HG02610 (cell line): ENCODE measurements around the gene PLPP6.
"Not testable (repeated sequence)": the region's sequence is repeated elsewhere in the genome, so short reads cannot be mapped to it uniquely, and the experiment has no call there.

Experiments
- ATAC-seq: cut with Tn5 transposase; IDR thresholded peaks from one replicate; pipeline ENCODE4 v1.9.1; 2021; ENCODE audit warnings: mild to moderate bottlenecking, moderate library complexity; ENCODE audit not compliant: unreplicated experiment

Gene PLPP6

GRCh38 chr9:4662108-4662988 lies at the start of gene PLPP6:
Gene PLPP6, plus strand, starts transcription at chr9:4662294. Its CDS starts 82 bp downstream, at chr9:4662376.
- peak; percentile 93 for ATAC-seq

DNA sequence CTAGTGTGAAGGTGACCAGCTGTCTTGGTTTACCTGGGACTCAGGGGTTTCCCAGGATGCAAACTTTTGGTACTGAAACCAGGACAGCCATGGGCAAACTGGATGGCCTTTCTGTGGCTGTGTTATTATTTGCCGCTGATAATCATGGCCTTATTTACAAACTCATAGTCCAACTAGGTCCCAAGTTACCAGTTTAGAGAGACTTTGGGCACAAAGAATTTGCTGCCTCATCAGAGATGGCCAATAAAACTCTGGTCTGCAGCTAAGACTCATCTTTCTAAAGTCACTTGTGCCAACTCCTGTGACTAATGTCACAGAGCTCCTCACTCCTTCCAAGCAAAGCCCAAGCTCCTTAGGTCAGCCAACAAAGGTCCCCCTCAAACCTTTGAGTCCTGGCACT lies 47.5 kb upstream of the PLPP6 start:
- ATAC-seq = no peak

GRCh38 chr9:4615251-4615650 lies 46.8 kb upstream of the PLPP6 start:
- no peak for ATAC-seq

DNA sequence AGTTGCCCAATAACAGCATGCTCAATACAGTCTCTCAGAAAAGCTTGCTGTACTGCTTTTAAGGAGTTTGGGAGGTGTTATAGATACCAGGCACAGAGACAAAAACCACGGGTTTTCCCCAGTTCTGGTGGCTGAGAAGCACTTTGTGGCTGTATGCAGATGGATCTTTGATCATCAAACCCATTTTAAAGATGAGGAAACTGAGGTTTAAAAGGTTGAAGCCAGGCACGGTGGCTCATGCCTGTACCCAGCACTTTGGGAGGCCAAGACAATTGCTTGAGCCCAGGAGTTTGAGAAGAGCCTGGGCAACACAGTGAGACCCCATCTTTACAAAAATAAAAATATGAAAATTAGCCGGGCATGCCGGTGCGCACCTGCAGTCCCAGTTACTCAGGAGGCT lies 46.3 kb upstream of the PLPP6 start:
- no peak for ATAC-seq

DNA sequence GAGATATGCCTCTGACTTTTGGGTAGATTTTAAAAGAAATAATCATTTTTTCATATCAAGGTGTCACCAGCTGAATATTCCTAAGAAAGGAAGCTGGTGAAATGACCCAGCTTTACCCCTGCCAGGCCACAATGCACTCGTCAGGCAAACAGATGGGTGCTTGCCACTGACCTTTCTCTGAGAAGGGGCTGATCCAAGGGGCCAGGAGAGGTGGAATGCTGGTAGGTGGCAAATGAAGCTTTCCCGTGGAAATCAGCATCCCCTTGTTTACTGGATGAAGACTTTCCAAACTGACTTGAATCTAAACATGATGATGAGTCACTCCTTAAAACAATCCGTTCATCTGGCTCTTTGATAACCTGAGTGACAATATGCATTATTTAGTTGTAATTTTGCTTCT lies 44.3 kb upstream of the PLPP6 start:
- ATAC-seq = no peak

DNA sequence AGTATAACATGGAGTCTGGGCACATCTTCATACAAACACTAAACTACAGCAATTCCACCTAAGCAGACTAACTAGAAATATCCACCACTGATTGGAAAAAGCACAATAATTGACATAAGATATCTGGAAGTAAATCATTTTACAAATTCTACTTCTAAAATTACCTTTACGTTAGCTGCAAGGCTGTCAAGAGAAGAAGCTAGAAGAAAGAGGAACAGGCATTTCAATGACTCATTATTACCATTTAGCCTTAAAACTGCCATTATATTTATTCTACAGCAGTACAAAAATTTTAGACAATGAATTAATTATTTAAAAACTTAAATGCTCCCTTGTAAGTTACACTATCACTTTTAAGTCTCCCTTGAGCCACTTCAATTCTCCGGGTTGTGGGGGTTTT lies 43.4 kb upstream of the PLPP6 start:
- no peak for ATAC-seq

DNA sequence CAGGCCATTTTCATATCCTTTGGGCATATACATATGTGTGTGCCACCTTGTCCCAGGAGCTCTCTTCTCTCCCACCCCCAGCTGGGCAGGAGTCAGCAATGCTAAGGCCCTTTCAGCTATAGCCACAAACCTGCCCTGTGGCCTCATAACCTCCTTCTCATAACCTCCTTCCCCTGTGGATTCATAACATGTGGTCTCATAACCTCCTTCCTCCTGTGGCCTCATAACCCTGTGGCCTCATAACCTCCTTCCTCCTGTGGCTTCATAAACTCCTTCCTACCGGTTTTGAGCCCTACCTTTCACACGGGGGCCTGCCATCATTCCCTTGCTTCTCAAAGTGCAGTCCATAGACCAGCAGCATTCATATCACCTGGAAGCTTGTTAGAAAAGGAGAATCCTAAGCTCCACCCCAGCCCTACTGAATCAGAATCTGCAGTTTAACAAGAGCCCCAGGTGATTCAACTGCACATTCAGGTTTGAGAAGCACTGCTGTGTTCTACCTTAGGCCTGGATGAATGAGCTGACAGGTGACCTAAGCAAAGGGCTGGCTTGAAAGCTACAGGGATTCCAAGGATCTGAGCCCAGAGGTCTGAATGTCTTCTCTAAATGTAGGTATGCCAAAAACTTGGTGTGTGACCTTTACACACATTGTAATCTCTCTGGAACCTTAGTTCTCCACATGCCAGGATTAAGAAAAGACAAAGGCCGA lies 41.9 kb upstream of the PLPP6 start:
- ATAC-seq = no peak

- no peak for ATAC-seq
Observed at GRCh38 chr9:4620881-4621555, 41.1 kb upstream of the PLPP6 start.

- no peak for ATAC-seq
Observed at GRCh38 chr9:4622016-4622415, 40.1 kb upstream of the PLPP6 start.

DNA sequence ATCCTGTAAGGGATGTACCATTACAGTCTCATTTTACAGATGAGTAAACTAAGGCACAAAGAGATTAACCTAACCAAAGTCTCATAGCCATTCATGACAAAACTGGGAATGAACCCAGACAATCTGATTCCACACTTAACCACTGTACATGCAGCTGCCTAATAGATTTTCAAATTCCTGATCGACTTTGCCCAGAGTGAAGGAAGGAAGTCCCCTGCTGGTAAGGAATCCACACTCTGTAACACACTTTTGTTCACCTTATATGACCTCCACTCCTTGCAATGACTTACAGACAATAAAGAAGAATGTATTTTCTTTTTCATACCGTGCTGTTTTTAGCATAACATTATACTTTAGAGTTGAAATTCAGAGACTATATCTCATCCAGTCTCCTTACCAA lies 31.3 kb upstream of the PLPP6 start:
- no peak for ATAC-seq

GRCh38 chr9:4638968-4639367 lies 23.1 kb upstream of the PLPP6 start:
- ATAC-seq = no peak

DNA sequence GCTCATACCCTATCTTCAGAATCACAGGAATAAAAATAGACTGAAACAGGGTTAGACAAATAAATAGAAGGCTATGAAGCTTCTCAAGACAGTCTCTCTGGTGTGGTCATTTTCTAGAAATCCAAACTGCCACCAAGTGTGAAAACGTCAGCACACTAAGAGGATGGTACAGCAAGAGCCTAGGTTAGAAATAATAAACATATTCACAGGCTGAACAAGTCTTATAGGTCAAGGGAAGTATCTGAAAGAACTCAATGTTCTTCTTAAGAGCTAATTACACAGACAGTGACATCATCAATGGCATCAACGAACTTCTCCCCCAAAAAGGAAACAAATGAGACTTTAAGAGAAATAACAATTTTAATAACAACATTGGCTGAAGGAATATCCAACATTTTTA lies 22.7 kb upstream of the PLPP6 start:
- no peak for ATAC-seq

DNA sequence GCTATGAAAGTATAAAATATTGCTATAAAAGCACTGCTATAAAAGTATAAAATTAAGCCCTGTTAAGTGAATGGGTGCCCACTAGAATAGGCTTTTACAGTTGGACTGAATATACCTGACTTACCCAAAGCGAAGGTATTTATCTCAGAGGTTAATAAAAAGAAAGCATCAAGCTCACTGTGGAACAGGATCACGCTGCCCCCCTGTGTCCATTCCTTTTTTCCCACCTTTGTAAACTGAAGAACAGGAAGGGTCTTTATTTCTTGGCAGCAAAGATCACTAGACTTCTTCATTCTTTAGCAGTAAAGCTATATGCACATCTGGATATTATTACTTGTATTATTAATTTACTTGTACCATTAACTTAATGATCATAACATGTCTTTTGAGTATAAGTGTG lies 22.1 kb upstream of the PLPP6 start:
- no peak for ATAC-seq

DNA sequence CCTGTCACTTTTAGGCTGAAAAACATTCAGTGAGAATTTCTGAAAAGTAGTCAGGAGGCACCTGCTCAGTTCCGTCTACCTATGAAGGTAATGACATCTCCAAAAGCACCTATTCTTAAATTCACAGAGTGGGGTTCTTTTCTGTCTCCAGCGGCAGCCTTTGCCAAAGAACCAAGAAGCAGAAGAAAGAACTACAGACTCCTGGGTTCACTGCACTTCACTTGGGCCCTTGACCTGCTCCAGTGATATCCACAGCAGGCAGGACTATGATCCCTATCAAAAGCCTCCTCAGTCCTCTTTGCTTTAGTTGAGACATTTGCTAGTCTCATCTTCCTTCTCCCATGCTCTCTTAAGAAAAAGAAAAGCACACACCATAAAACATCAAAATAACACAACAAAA lies 19.7 kb upstream of the PLPP6 start:
- ATAC-seq = no peak

DNA sequence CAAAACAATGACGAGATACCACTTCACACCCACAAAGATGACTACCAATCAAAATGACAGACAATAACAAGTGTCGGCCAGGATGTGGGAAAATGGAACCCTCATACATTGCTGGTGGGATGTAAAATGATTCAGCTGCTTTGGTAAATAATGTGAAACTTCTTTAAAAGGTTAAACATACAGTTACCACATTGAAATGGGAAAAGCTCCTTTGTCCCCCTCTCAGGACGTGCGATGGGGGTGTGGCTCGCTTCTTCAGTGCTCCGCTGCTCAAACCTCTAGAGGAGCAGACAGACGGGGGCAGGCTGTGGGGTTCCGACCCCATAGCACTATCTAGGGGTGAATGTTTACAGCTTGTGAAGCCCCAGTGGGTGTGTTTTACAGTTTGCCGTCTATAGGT lies 8.0 kb upstream of the PLPP6 start:
- ATAC-seq = no peak

- no peak for ATAC-seq
Observed at GRCh38 chr9:4654538-4654937, 7.6 kb upstream of the PLPP6 start.

DNA sequence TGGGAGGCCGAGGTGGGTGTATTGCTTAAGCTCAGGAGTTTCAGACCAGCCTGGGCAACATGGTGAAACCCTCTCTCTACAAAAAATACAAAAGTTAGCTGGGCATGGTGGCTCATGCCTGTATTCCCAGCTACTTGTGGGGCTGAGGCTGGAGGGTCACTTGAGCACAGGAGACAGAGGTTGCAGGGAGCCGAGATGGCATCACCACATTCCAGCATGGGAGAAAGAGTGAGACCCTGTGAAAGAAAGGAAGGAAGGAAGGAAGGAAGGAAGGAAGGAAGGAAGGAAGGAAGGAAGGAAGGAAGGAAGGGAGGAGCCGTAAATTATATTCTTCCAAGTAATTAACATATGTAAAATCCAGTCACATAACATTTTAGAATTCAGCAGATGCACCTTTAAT lies 5.9 kb upstream of the PLPP6 start:
- ATAC-seq = not testable (repeated sequence)

- no peak for ATAC-seq
Observed at GRCh38 chr9:4656621-4657020, 5.5 kb upstream of the PLPP6 start.

GRCh38 chr9:4657426-4658159 lies 4.5 kb upstream of the PLPP6 start:
- ATAC-seq = no peak

DNA sequence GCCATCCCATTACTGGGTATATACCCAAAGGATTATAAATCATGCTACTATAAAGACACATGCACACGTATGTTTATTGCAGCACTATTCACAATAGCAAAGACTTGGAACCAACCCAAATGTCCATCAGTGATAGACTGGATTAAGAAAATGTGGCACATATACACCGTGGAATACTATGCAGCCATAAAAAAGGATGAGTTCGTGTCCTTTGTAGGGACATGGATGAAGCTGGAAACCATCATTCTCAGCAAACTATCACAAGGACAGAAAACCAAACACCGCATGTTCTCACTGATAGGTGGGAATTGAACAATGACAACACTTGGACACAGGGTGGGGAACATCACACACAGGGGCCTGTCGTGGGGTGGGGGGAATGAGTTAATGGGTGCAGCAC lies 1.4 kb upstream of the PLPP6 start:
- ATAC-seq = not testable (repeated sequence)

DNA sequence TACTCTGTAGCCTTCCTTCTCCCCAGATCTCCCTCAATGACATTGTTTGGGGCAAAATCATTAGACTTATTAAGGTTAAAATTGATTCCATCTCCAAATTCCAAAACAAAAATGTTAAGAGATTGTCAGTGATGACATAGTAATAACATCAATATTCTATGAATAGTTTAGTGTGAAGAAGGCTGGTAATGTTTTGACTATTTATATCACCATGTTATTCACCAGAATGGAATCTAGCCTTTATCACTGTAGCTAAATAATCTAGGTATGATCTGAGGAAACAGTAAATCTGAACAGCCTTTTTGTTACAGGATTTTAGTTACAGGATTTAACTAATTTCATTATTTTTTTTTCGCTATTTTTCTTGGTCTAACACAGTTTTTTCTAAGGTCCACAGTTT lies 929 bp upstream of the PLPP6 start:
- ATAC-seq = no peak
